ENCODE data around the gene COL6A2.

DNA sequence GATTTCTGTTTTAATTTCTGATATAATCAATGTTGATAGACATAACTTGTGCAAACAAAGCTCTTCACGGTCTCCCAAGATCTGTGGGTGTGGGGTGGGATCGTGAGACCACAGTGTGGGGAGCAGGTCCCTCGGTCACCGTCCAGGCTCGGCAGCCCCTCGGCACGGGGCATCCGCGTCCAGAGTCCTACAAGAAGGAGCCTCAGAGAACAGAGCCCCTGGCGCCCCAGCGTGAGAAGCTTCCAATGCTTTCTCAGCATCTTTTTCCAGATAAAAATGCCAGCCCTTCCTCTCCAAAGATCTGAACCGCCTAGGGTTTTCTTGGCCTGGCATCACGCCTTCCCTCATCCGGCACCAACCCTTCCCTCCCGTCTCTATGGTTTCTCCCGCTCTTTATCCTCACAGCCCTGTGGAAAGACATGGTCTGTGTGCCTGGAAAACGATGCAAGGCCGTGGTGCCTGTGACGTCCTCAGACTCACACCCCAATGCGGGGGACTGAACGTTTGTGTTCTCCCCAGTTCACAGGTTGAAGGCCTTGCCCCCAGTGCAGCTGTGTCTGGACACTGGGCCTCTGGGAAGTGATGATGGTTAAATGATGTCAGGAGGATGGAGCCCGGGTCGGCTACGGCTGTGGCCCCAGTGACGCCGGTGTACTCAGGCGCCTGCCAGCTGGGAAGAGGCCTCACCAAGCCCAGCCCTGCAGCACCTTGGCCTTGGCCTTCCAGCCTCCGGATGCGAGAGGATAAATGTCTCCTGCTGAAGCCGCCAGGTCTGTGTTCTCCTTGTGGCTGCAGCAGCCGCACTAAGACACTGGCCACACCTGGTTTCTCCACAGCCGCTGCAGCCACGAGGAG is 45.9 kb upstream of the COL6A2 start:
- TF ChIP-seq POLR2AphosphoS5 (IDR thresholded peaks at IDR 0.05; ENCODE audit: insufficient read depth in 1 of 2, low read depth in 1 of 2): no peak
- TF ChIP-seq, protein P1, sequence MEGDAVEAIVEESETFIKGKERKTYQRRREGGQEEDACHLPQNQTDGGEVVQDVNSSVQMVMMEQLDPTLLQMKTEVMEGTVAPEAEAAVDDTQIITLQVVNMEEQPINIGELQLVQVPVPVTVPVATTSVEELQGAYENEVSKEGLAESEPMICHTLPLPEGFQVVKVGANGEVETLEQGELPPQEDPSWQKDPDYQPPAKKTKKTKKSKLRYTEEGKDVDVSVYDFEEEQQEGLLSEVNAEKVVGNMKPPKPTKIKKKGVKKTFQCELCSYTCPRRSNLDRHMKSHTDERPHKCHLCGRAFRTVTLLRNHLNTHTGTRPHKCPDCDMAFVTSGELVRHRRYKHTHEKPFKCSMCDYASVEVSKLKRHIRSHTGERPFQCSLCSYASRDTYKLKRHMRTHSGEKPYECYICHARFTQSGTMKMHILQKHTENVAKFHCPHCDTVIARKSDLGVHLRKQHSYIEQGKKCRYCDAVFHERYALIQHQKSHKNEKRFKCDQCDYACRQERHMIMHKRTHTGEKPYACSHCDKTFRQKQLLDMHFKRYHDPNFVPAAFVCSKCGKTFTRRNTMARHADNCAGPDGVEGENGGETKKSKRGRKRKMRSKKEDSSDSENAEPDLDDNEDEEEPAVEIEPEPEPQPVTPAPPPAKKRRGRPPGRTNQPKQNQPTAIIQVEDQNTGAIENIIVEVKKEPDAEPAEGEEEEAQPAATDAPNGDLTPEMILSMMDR (IDR thresholded peaks at IDR 0.05): no peak
- no peak for TF ChIP-seq POLR2A (IDR thresholded peaks at IDR 0.05)
